Gastrocnemius medialis (tissue), 4 donors: ENCODE results near the gene RAMACL. TPM values are rescaled to one million over a fixed set of nuclear protein-coding genes. Genes with fewer than 3 reads are reported as not detected.
A peak's percentile ranks its signal among the peaks of the same experiment; 100 is the strongest.

Experiments used
- ATAC-seq, 2 donors: fragments of 150-250 bp; one replicate each; pipeline ENCODE4 v1.9.1; 2016
- DNase-seq, 2 donors: peaks; one replicate each; pipeline ENCODE4 v3.0.0-alpha.2; 2019
- H3K27ac ChIP-seq, 4 donors: fragments of 200-600 bp; sonication (generic); 1 replicate in 1 of 4; 2 replicates in 3 of 4; pipeline ENCODE4 v1.5.1; 2016 to 2018; ENCODE audit warnings: mild to moderate bottlenecking in 2 of 4, moderate library complexity in 1 of 4
- H3K27me3 ChIP-seq, 3 donors: fragments of 200-600 bp; sonication (generic) in 2 of 3; 1 replicate in 1 of 3; 2 replicates in 2 of 3; pipeline versions ENCODE4 v1.5.1 to v1.6.0; 2016 to 2019; ENCODE audit warnings: mild to moderate bottlenecking in 1 of 3, moderate library complexity in 1 of 3
- H3K36me3 ChIP-seq, 2 donors: fragments of 200-600 bp; sonication (generic) in 1 of 2; one replicate each; pipeline ENCODE4 v1.5.1; 2017 to 2018
- H3K4me1 ChIP-seq, 2 donors: fragments of 200-600 bp; sonication (generic) in 1 of 2; one replicate each; pipeline ENCODE4 v1.5.1; 2016 to 2017; ENCODE audit warnings: mild to moderate bottlenecking in 2 of 2
- H3K4me3 ChIP-seq, 4 donors: fragments of 200-600 bp; sonication (generic) in 3 of 4; 1 replicate in 1 of 4; 2 replicates in 3 of 4; pipeline ENCODE4 v1.5.1; 2016 to 2019; ENCODE audit warnings: mild to moderate bottlenecking in 2 of 4
- H3K9me3 ChIP-seq, 3 donors: fragments of 200-600 bp; sonication (generic) in 2 of 3; 1 replicate in 1 of 3; 2 replicates in 2 of 3; pipeline ENCODE4 v1.5.1; 2016 to 2019
- POLR2A ChIP-seq, 2 donors: fragments of 450-650 bp; IDR thresholded peaks; one replicate each; pipeline ENCODE4 v1.6.1; 2017; ENCODE audit warnings: antibody characterized with exemption in 2 of 2, mild to moderate bottlenecking in 2 of 2, moderate library complexity in 2 of 2
- in situ Hi-C, 4 donors: fragments of 200-750 bp; cut with MboI; loops; one replicate each; pipeline versions ENCODE4 v1.15.0 to v1.8.0; 2017; ENCODE audit warnings: low sequenced_read_pairs in 4 of 4
- intact Hi-C: fragments of 100-400 bp; cut with DNase I; formaldehyde crosslinking; loops from one replicate; pipeline ENCODE4 v1.15.1; 2023; ENCODE audit warnings: low total_unique reads
- total RNA-seq, 4 donors: library from RNA; depleted of rRNA; stranded (reverse); fragments of >200 nt; gene quantifications; one replicate each; pipeline versions ENCODE4 v1.1.0 to v1.2.3, GENCODE V29; 2016
- TF ChIP-seq, protein P1 (sequence below), 5 experiments: fragments of 450-650 bp in 3 of 5; fragments of 200-600 bp in 2 of 5; sonication (generic) in 2 of 5; IDR thresholded peaks in 4 of 5; conservative IDR thresholded peaks in 1 of 5; 1 replicate in 4 of 5; 2 replicates in 1 of 5; pipeline ENCODE4 v1.5.1; 2016 to 2019; ENCODE audit warnings: antibody characterized with exemption in 5 of 5, mild to moderate bottlenecking in 3 of 5, moderate library complexity in 3 of 5

The RAMACL gene
- total RNA-seq, 4 donors from 2014 or later: 0.18 to 5.6 (median 0.58) TPM

DNA sequence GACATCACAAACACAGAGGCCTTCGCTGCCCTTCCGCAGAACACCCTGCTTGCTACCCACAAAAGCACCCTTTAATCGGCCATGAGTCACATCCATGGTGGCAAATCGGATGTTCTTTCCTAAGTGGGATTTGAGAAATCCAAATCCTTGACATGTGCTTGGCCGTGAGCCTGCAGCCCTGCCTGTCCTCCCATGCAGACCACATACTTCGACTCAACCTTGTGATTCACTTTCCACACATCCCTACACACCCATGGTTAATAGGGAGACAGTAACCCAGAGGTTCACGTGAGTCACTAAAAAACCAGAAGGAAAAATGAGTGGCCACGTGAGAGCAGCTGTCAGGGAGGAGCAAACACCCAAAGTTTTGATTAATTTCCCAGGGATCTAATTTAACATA lies 19.4 kb downstream of the RAMACL start:
- Histone ChIP-seq H3K9me3 (no peaks in the 10 kb centered on the region), H3K27me3 (no peaks in the 10 kb centered on the region), H3K4me3 (no peak overlapping the region), H3K4me1 (peaks cover 37 to 57% of the 10 kb centered on the region in 2 donors), H3K27ac (peak overlapping the region; percentile 38 to 92 (median 67)), H3K36me3 (no peaks in the 10 kb centered on the region)
- in situ Hi-C loops (no loop called here), intact Hi-C loops (no loop called here)
- DNase-seq (peak; percentile 74 to 76), ATAC-seq (peak; percentile 75 to 87)
- TF ChIP-seq, protein P1, sequence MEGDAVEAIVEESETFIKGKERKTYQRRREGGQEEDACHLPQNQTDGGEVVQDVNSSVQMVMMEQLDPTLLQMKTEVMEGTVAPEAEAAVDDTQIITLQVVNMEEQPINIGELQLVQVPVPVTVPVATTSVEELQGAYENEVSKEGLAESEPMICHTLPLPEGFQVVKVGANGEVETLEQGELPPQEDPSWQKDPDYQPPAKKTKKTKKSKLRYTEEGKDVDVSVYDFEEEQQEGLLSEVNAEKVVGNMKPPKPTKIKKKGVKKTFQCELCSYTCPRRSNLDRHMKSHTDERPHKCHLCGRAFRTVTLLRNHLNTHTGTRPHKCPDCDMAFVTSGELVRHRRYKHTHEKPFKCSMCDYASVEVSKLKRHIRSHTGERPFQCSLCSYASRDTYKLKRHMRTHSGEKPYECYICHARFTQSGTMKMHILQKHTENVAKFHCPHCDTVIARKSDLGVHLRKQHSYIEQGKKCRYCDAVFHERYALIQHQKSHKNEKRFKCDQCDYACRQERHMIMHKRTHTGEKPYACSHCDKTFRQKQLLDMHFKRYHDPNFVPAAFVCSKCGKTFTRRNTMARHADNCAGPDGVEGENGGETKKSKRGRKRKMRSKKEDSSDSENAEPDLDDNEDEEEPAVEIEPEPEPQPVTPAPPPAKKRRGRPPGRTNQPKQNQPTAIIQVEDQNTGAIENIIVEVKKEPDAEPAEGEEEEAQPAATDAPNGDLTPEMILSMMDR (IDR thresholded peaks at IDR 0.05 in 4 of 5, conservative IDR thresholded peaks at IDR 0.05 in 1 of 5): no peak
- TF ChIP-seq POLR2A (IDR thresholded peaks at IDR 0.05): peak in 1 of 2 donors; percentile 15

DNA sequence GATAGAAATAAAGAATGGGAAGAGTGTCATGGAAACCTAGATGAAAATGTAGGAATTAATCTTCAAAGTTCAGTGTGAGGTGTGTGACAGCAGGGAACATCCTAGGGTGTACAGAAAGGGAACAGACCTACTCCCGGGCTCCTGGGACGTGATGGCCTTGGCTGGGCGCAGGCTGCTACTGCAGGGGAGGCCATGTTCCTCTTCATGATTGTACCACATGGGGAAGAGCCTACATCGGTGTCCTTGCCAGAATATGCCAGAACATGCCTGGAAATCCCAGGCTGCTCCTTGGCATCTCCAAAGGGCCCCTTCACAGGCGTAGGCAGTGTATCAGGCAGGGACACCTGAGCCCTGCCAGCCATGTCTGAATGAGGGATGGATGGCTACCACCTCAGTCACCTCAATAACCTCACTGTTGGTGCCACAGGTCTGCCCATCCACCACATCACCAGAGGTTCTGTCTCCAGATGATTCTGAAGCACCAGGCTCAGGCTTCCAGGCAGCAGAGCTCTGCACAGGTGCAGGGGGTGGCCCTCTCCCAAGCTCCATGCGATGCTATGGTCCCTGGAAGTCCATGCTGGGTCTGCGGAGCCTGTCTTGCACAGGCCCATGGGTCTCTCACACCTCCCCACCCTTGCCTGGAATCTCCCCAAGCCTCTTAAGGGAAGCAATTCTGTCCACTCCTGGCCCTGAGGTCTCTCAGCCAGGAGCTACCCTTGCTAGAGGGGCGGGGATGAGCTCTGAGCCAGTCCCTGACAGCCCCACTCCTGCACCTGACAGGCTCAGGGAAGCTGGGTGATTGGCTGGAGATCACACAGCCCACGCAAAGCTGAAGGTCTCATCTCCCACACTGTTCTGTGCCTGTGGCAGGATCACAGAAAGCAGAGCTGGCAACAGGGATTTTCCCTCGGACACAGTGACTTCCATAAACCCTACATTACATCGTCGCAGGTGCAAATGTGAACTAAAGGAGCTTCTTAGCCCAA lies 20.2 kb downstream of the RAMACL start:
- Histone ChIP-seq H3K36me3 (no peaks in the 10 kb centered on the region), H3K4me1 (peaks cover 43 to 64% of the 10 kb centered on the region in 2 donors), H3K9me3 (no peaks in the 10 kb centered on the region), H3K27me3 (no peaks in the 10 kb centered on the region), H3K4me3 (no peak overlapping the region), H3K27ac (peak overlapping the region; percentile 19 to 92 (median 67))
- DNase-seq (no peak), ATAC-seq (no peak)
- in situ Hi-C loops (no loop called here), intact Hi-C loops (no loop called here)
- TF ChIP-seq POLR2A (IDR thresholded peaks at IDR 0.05): no peak
- TF ChIP-seq, protein P1 (IDR thresholded peaks at IDR 0.05 in 4 of 5, conservative IDR thresholded peaks at IDR 0.05 in 1 of 5): no peak

DNA sequence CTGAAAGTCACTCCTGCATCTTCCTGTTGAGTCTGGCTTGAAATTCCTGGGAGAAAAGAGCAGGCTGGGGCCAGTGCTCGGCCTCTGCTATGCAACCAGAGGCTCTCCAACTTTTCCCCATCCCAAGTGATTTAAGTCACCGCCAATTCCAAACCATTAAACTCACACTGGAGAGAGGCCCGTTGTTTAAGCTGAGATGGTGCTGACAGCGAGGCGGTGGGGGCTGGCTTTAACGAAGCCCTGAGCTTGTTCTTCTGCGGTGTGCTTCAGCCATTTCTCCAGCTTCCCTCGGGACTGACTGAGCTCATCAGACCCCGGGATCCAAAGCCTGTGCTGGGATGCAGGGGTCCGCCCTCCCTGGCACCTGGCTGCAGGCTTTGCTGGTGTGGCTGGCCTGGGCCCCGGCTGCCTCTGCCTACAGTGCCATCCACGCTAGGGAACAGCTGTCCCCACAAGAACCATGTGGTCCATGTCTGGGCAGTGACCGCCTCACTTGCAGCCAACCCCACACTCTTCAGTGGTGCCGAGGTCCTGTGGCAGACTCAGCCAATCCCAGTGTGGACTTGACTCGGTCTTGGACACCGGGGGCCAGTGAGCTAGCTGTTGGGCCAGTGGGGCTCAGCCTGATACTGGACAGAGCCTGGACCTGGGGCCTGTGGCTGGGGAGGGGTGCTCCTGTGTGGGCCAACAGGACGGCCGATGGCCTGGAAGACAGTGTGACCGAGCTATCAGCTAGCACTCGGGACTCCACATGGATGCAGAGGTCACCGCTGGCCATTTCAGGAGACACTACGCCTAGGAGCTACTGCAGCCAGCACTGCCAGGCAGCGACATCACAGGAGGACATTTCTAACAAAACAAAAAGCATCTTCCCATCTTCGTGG lies 21.2 kb downstream of the RAMACL start:
- H3K4me3 ChIP-seq: no peak overlapping the region
- intact Hi-C loops: no loop called here
- in situ Hi-C loops: no loop called here
- H3K36me3 ChIP-seq: no peaks in the 10 kb centered on the region
- ATAC-seq (peak in 1 of 2 donors; percentile 12), DNase-seq (peak; percentile 48 to 57)
- H3K27me3 ChIP-seq: no peaks in the 10 kb centered on the region
- no peaks in the 10 kb centered on the region for H3K9me3 ChIP-seq
- H3K27ac ChIP-seq: peak overlapping the region; percentile 41 to 92 (median 78)
- peaks cover 48 to 68% of the 10 kb centered on the region in 2 donors for H3K4me1 ChIP-seq
- peak in 1 of 2 donors; percentile 29 for TF ChIP-seq POLR2A (IDR thresholded peaks at IDR 0.05)
- TF ChIP-seq, protein P1 (IDR thresholded peaks at IDR 0.05 in 4 of 5, conservative IDR thresholded peaks at IDR 0.05 in 1 of 5): no peak

DNA sequence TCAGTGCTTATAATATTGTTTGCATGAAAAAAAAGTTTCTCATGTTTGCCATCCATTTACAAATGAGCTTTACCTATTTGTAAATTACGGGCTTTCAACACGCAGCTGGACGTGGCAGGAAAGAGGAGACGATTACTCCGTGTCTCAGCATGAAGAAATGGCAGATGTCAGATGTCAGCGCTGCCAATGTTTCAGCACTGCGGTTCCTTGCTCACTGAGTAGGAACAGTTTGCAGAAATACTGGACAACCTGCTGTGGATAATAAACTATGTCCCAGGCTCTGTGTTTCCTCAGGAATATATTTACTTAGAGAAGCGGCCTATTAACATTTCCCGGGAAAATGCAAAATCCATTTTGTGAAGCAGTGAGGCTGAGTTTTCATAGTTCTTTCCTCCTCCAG lies 22.7 kb downstream of the RAMACL start:
- ATAC-seq (peak; percentile 23 to 26), DNase-seq (peak; percentile 48 to 56)
- in situ Hi-C loops (loop anchor here in 1 of 4 donors (5.0 kb wide), 1 partner anchor 48 kb away; no protein-coding TSS in a partner anchor), intact Hi-C loops (no loop called here)
- Histone ChIP-seq H3K4me3 (no peak overlapping the region), H3K27ac (peak overlapping the region; percentile 71 to 92 (median 85)), H3K36me3 (no peaks in the 10 kb centered on the region), H3K4me1 (peaks cover 48 to 70% of the 10 kb centered on the region in 2 donors), H3K27me3 (no peaks in the 10 kb centered on the region), H3K9me3 (no peaks in the 10 kb centered on the region)
- TF ChIP-seq POLR2A (IDR thresholded peaks at IDR 0.05): no peak
- TF ChIP-seq, protein P1 (IDR thresholded peaks at IDR 0.05 in 4 of 5, conservative IDR thresholded peaks at IDR 0.05 in 1 of 5): no peak
